ENCODE data around the gene FAU. TPM values are rescaled to one million over a fixed set of nuclear protein-coding genes. Genes with fewer than 3 reads are reported as not detected.

Gene FAU
- total RNA-seq, 3 donors from 2014 or later (not counting 1 experiment from before 2014, with no cell fraction given): 724 to 977 (median 968) TPM

GRCh38 chr11:65128182-65129145, 6.5 kb upstream of the FAU start:
- Histone ChIP-seq H3K4me1 (ENCODE audit: control insufficient read depth, insufficient read depth, low read length) (peaks cover 36% of the 10 kb centered on the region), H3K36me3 (ENCODE audit: control insufficient read depth, insufficient read depth, low read length) (peaks cover 81% of the 10 kb centered on the region), H3K4me3 (ENCODE audit: low read length) (no peak overlapping the region), H3K27ac (ENCODE audit: low read length) (no peak overlapping the region), H3K9me3 (ENCODE audit: control insufficient read depth, insufficient read depth, low read length) (no peaks in the 10 kb centered on the region), H3K27me3 (ENCODE audit: control insufficient read depth, insufficient read depth, low read length) (no peaks in the 10 kb centered on the region)
- no peaks in the 10 kb centered on the region for H3K27me3 Mint-ChIP-seq (ENCODE audit: low read depth in 2 of 2)
- no peak for DNase-seq
- no peak overlapping the region for H3K4me3 Mint-ChIP-seq
- peak overlapping the region in 1 of 2 donors; percentile 36 for H3K27ac Mint-ChIP-seq
- no peak for TF ChIP-seq CTCF (IDR thresholded peaks at IDR 0.05)
- ATAC-seq: no peak
- peaks cover 9 to 20% of the 10 kb centered on the region in 2 donors for H3K4me1 Mint-ChIP-seq
- H3K9me3 Mint-ChIP-seq: no peaks in the 10 kb centered on the region
- no peaks in the 10 kb centered on the region for H3K36me3 Mint-ChIP-seq
- intact Hi-C loops (cut with micrococcal nuclease): no loop called here
- 94% methylated on average over 15 of the region's 15 CpGs for WGBS (ENCODE audit: insufficient coverage)

- no peak for TF ChIP-seq CTCF (IDR thresholded peaks at IDR 0.05)
- WGBS (ENCODE audit: insufficient coverage): 93% methylated on average over 12 of the region's 12 CpGs
- DNase-seq (no peak), ATAC-seq (no peak)
- no peaks in the 10 kb centered on the region for H3K9me3 ChIP-seq (ENCODE audit: control insufficient read depth, insufficient read depth, low read length)
- H3K27me3 ChIP-seq (ENCODE audit: control insufficient read depth, insufficient read depth, low read length): no peaks in the 10 kb centered on the region
- peaks cover 32% of the 10 kb centered on the region for H3K4me1 ChIP-seq (ENCODE audit: control insufficient read depth, insufficient read depth, low read length)
- intact Hi-C loops (cut with micrococcal nuclease): no loop called here
- H3K36me3 Mint-ChIP-seq: no peaks in the 10 kb centered on the region
- H3K27ac Mint-ChIP-seq: no peak overlapping the region
- H3K4me1 Mint-ChIP-seq: peaks cover under 1 to 18% of the 10 kb centered on the region in 2 donors
- no peaks in the 10 kb centered on the region for H3K9me3 Mint-ChIP-seq
- H3K4me3 Mint-ChIP-seq: no peak overlapping the region
- peaks cover 79% of the 10 kb centered on the region for H3K36me3 ChIP-seq (ENCODE audit: control insufficient read depth, insufficient read depth, low read length)
- no peaks in the 10 kb centered on the region for H3K27me3 Mint-ChIP-seq (ENCODE audit: low read depth in 2 of 2)
- no peak overlapping the region for H3K4me3 ChIP-seq (ENCODE audit: low read length)
- H3K27ac ChIP-seq (ENCODE audit: low read length): no peak overlapping the region
Observed at GRCh38 chr11:65127473-65128181, 5.7 kb upstream of the FAU start.

GRCh38 chr11:65126624-65127274, 4.8 kb upstream of the FAU start:
- Histone ChIP-seq H3K27ac (ENCODE audit: low read length) (no peak overlapping the region), H3K27me3 (ENCODE audit: control insufficient read depth, insufficient read depth, low read length) (no peaks in the 10 kb centered on the region), H3K4me1 (ENCODE audit: control insufficient read depth, insufficient read depth, low read length) (peaks cover 27% of the 10 kb centered on the region), H3K9me3 (ENCODE audit: control insufficient read depth, insufficient read depth, low read length) (no peaks in the 10 kb centered on the region), H3K4me3 (ENCODE audit: low read length) (no peak overlapping the region), H3K36me3 (ENCODE audit: control insufficient read depth, insufficient read depth, low read length) (peaks cover 70% of the 10 kb centered on the region)
- DNase-seq (no peak), ATAC-seq (no peak)
- 87% methylated on average over 5 of the region's 6 CpGs for WGBS (ENCODE audit: insufficient coverage)
- H3K27ac Mint-ChIP-seq: no peak overlapping the region
- H3K4me1 Mint-ChIP-seq: peaks cover 7 to 21% of the 10 kb centered on the region in 2 donors
- intact Hi-C loops (cut with micrococcal nuclease): no loop called here
- no peaks in the 10 kb centered on the region for H3K36me3 Mint-ChIP-seq
- no peak for TF ChIP-seq CTCF (IDR thresholded peaks at IDR 0.05)
- H3K27me3 Mint-ChIP-seq (ENCODE audit: low read depth in 2 of 2): no peaks in the 10 kb centered on the region
- no peaks in the 10 kb centered on the region for H3K9me3 Mint-ChIP-seq
- no peak overlapping the region for H3K4me3 Mint-ChIP-seq
